ENCODE results near the gene ELOVL3. TPM values are rescaled to one million over a fixed set of nuclear protein-coding genes. Genes with fewer than 3 reads are reported as not detected.
"Not testable (repeated sequence)": the region's sequence is repeated elsewhere in the genome, so short reads cannot be mapped to it uniquely, and the experiment has no call there.

ELOVL3 gene
- total and polyA plus RNA-seq, 4 donors = not detected

- H3K4me3 ChIP-seq (ENCODE audit: low read length in 2 of 2) = peak within 1 kb of the TSS; percentile 39 to 46
- H3K36me3 ChIP-seq (ENCODE audit: control insufficient read depth in 1 of 2, insufficient read depth in 2 of 2, low read length in 1 of 2) = no peaks in the 10 kb centered on the region
- H3K27me3 ChIP-seq (ENCODE audit: control insufficient read depth in 1 of 2, insufficient read depth in 2 of 2, low read length in 1 of 2) = no peaks in the 10 kb centered on the region
- peaks cover 0 to under 1% of the 10 kb centered on the region in 2 donors for H3K4me1 ChIP-seq (ENCODE audit: control insufficient read depth in 1 of 2, insufficient read depth in 2 of 2, low read length in 2 of 2)
- WGBS, 2 donors = 1% methylated on average over 55 to 57 of the region's 57 CpGs
- H3K27ac ChIP-seq (ENCODE audit: low read depth in 1 of 2, low read length in 2 of 2) = no peak within 1 kb of the TSS
- ATAC-seq (ENCODE audit: low FRiP score) (peak; percentile 87), DNase-seq (peak; percentile 95 to 97)
- intact Hi-C loops (cut with DNase I) = no loop called here
- no peaks in the 10 kb centered on the region for H3K9me3 ChIP-seq (ENCODE audit: control insufficient read depth, low read length)
These were observed 15.5 kb downstream of the ELOVL3 start, which contains the start of gene PITX3 for GRCh38 chr10:102241444-102242117. Gene PITX3, minus strand, starts transcription at chr10:102241512. Its CDS starts 9,432 bp downstream, at chr10:102232080.

GRCh38 chr10:102242118-102242485 lies 16.0 kb downstream of the ELOVL3 start:
- WGBS, 2 donors = 24 to 26% methylated on average over 7 of the region's 7 CpGs
- DNase-seq (no peak), ATAC-seq (ENCODE audit: low FRiP score) (no peak)
- no peaks in the 10 kb centered on the region for H3K27me3 ChIP-seq (ENCODE audit: control insufficient read depth in 1 of 2, insufficient read depth in 2 of 2, low read length in 1 of 2)
- intact Hi-C loops (cut with DNase I) = no loop called here
- peaks cover 3 to 4% of the 10 kb centered on the region in 2 donors for H3K4me1 ChIP-seq (ENCODE audit: control insufficient read depth in 1 of 2, insufficient read depth in 2 of 2, low read length in 2 of 2)
- H3K4me3 ChIP-seq (ENCODE audit: low read length in 2 of 2) = peak overlapping the region; percentile 1 to 46
- no peak overlapping the region for H3K27ac ChIP-seq (ENCODE audit: low read depth in 1 of 2, low read length in 2 of 2)
- no peaks in the 10 kb centered on the region for H3K9me3 ChIP-seq (ENCODE audit: control insufficient read depth, low read length)
- H3K36me3 ChIP-seq (ENCODE audit: control insufficient read depth in 1 of 2, insufficient read depth in 2 of 2, low read length in 1 of 2) = no peaks in the 10 kb centered on the region

- Histone ChIP-seq H3K4me1 (ENCODE audit: control insufficient read depth in 1 of 2, insufficient read depth in 2 of 2, low read length in 2 of 2) (peaks cover 3 to 8% of the 10 kb centered on the region in 2 donors), H3K27me3 (ENCODE audit: control insufficient read depth in 1 of 2, insufficient read depth in 2 of 2, low read length in 1 of 2) (no peaks in the 10 kb centered on the region), H3K9me3 (ENCODE audit: control insufficient read depth, low read length) (no peaks in the 10 kb centered on the region), H3K4me3 (ENCODE audit: low read length in 2 of 2) (no peak overlapping the region), H3K36me3 (ENCODE audit: control insufficient read depth in 1 of 2, insufficient read depth in 2 of 2, low read length in 1 of 2) (no peaks in the 10 kb centered on the region), H3K27ac (ENCODE audit: low read depth in 1 of 2, low read length in 2 of 2) (no peak overlapping the region)
- DNase-seq (no peak), ATAC-seq (ENCODE audit: low FRiP score) (no peak)
- WGBS, 2 donors = 66 to 74% methylated on average over 2 of the region's 2 CpGs
- intact Hi-C loops (cut with DNase I) = no loop called here
These were observed 17.2 kb downstream of the ELOVL3 start for GRCh38 chr10:102243309-102243708.

GRCh38 chr10:102245082-102245931 lies 19.2 kb downstream of the ELOVL3 start, which contains the start of gene GBF1:
Gene GBF1, plus strand, starts transcription at chr10:102245532. Its CDS starts 13,407 bp downstream, at chr10:102258939.
- ATAC-seq (ENCODE audit: low FRiP score) (peak; percentile 95), DNase-seq (peak; percentile 94 to 96)
- Histone ChIP-seq H3K27me3 (ENCODE audit: control insufficient read depth in 1 of 2, insufficient read depth in 2 of 2, low read length in 1 of 2) (no peaks in the 10 kb centered on the region), H3K4me1 (ENCODE audit: control insufficient read depth in 1 of 2, insufficient read depth in 2 of 2, low read length in 2 of 2) (peaks cover 8% of the 10 kb centered on the region in 2 donors), H3K4me3 (ENCODE audit: low read length in 2 of 2) (peak within 1 kb of the TSS; percentile 69 to 95), H3K9me3 (ENCODE audit: control insufficient read depth, low read length) (no peaks in the 10 kb centered on the region), H3K36me3 (ENCODE audit: control insufficient read depth in 1 of 2, insufficient read depth in 2 of 2, low read length in 1 of 2) (no peaks in the 10 kb centered on the region), H3K27ac (ENCODE audit: low read depth in 1 of 2, low read length in 2 of 2) (peak within 1 kb of the TSS in 1 of 2 donors; percentile 81)
- intact Hi-C loops (cut with DNase I) = no loop called here
- 0% methylated on average over 47 of the region's 47 CpGs for WGBS, 2 donors

- Histone ChIP-seq H3K4me3 (ENCODE audit: low read length in 2 of 2) (peak overlapping the region; percentile 69 to 95), H3K4me1 (ENCODE audit: control insufficient read depth in 1 of 2, insufficient read depth in 2 of 2, low read length in 2 of 2) (peaks cover 8% of the 10 kb centered on the region in 2 donors), H3K36me3 (ENCODE audit: control insufficient read depth in 1 of 2, insufficient read depth in 2 of 2, low read length in 1 of 2) (no peaks in the 10 kb centered on the region), H3K27ac (ENCODE audit: low read depth in 1 of 2, low read length in 2 of 2) (peak overlapping the region in 1 of 2 donors; percentile 81), H3K27me3 (ENCODE audit: control insufficient read depth in 1 of 2, insufficient read depth in 2 of 2, low read length in 1 of 2) (no peaks in the 10 kb centered on the region), H3K9me3 (ENCODE audit: control insufficient read depth, low read length) (no peaks in the 10 kb centered on the region)
- DNase-seq (no peak), ATAC-seq (ENCODE audit: low FRiP score) (no peak)
- intact Hi-C loops (cut with DNase I) = no loop called here
- 0 to 1% methylated on average over 4 of the region's 4 CpGs for WGBS, 2 donors
These were observed 19.8 kb downstream of the ELOVL3 start for GRCh38 chr10:102245932-102246251.

GRCh38 chr10:102246261-102246660 lies 20.2 kb downstream of the ELOVL3 start:
- Histone ChIP-seq H3K27me3 (ENCODE audit: control insufficient read depth in 1 of 2, insufficient read depth in 2 of 2, low read length in 1 of 2) (no peaks in the 10 kb centered on the region), H3K36me3 (ENCODE audit: control insufficient read depth in 1 of 2, insufficient read depth in 2 of 2, low read length in 1 of 2) (no peaks in the 10 kb centered on the region), H3K4me3 (ENCODE audit: low read length in 2 of 2) (peak overlapping the region; percentile 69 to 95), H3K27ac (ENCODE audit: low read depth in 1 of 2, low read length in 2 of 2) (peak overlapping the region in 1 of 2 donors; percentile 25), H3K4me1 (ENCODE audit: control insufficient read depth in 1 of 2, insufficient read depth in 2 of 2, low read length in 2 of 2) (peaks cover 8% of the 10 kb centered on the region in 2 donors), H3K9me3 (ENCODE audit: control insufficient read depth, low read length) (no peaks in the 10 kb centered on the region)
- 6 to 7% methylated on average over 3 of the region's 3 CpGs for WGBS, 2 donors
- intact Hi-C loops (cut with DNase I) = no loop called here
- DNase-seq = no peak
- ATAC-seq (ENCODE audit: low FRiP score) = no peak

- Histone ChIP-seq H3K36me3 (ENCODE audit: control insufficient read depth in 1 of 2, insufficient read depth in 2 of 2, low read length in 1 of 2) (no peaks in the 10 kb centered on the region), H3K27ac (ENCODE audit: low read depth in 1 of 2, low read length in 2 of 2) (no peak overlapping the region), H3K9me3 (ENCODE audit: control insufficient read depth, low read length) (no peaks in the 10 kb centered on the region), H3K27me3 (ENCODE audit: control insufficient read depth in 1 of 2, insufficient read depth in 2 of 2, low read length in 1 of 2) (no peaks in the 10 kb centered on the region), H3K4me3 (ENCODE audit: low read length in 2 of 2) (no peak overlapping the region), H3K4me1 (ENCODE audit: control insufficient read depth in 1 of 2, insufficient read depth in 2 of 2, low read length in 2 of 2) (peaks cover 8% of the 10 kb centered on the region in 2 donors)
- intact Hi-C loops (cut with DNase I) = no loop called here
- DNase-seq (no peak), ATAC-seq (ENCODE audit: low FRiP score) (no peak)
These were observed 21.6 kb downstream of the ELOVL3 start for GRCh38 chr10:102247734-102248133.

GRCh38 chr10:102252508-102252907 lies 26.4 kb downstream of the ELOVL3 start:
- ATAC-seq (ENCODE audit: low FRiP score); intact Hi-C loops (cut with DNase I); H3K27ac ChIP-seq (ENCODE audit: low read depth in 1 of 2, low read length in 2 of 2); H3K4me1 ChIP-seq (ENCODE audit: control insufficient read depth in 1 of 2, insufficient read depth in 2 of 2, low read length in 2 of 2); DNase-seq; H3K9me3 ChIP-seq (ENCODE audit: control insufficient read depth, low read length); H3K4me3 ChIP-seq (ENCODE audit: low read length in 2 of 2); H3K27me3 ChIP-seq (ENCODE audit: control insufficient read depth in 1 of 2, insufficient read depth in 2 of 2, low read length in 1 of 2); H3K36me3 ChIP-seq (ENCODE audit: control insufficient read depth in 1 of 2, insufficient read depth in 2 of 2, low read length in 1 of 2): not testable (repeated sequence)
- WGBS, 2 donors = 90 to 96% methylated on average over 3 of the region's 3 CpGs
